ENCODE data around the gene EXOC3L4.

The EXOC3L4 gene

GRCh38 chr14:103070971-103071542 is 23.5 kb upstream of the EXOC3L4 start:
- no peak for DNase-seq (ENCODE audit: low read depth)

GRCh38 chr14:103071544-103072251 is 22.8 kb upstream of the EXOC3L4 start:
- DNase-seq (ENCODE audit: low read depth) = no peak

- DNase-seq (ENCODE audit: low read depth) = no peak
Observed at GRCh38 chr14:103072595-103073366, 21.7 kb upstream of the EXOC3L4 start.

DNA sequence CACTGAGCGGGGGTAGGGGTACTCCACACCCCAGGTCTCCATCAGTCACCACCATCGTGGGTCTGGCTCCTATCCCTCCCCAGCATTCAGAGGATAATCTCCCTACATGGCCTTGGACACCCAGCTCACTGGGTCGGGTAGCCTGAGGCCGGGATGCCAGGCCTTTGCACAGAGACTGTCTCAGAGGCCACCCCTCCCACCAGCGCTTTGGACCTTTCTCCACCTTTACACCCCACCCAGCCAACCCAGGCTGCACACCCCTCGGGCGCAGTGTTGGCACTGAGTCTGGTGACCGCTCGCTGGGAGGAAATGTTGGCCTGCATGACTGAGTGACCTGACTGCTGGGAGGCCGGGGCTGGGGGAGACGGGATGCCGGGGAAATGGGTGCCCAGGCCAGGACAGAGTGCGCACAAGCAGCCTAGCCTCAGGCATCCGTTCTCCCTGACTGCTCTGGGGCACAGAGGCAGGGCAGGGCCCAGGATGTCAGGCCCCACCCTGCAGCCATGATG is 21.1 kb upstream of the EXOC3L4 start:
- DNase-seq (ENCODE audit: low read depth) = no peak

- DNase-seq (ENCODE audit: low read depth) = no peak
Observed at GRCh38 chr14:103073876-103074728, 20.4 kb upstream of the EXOC3L4 start.

DNA sequence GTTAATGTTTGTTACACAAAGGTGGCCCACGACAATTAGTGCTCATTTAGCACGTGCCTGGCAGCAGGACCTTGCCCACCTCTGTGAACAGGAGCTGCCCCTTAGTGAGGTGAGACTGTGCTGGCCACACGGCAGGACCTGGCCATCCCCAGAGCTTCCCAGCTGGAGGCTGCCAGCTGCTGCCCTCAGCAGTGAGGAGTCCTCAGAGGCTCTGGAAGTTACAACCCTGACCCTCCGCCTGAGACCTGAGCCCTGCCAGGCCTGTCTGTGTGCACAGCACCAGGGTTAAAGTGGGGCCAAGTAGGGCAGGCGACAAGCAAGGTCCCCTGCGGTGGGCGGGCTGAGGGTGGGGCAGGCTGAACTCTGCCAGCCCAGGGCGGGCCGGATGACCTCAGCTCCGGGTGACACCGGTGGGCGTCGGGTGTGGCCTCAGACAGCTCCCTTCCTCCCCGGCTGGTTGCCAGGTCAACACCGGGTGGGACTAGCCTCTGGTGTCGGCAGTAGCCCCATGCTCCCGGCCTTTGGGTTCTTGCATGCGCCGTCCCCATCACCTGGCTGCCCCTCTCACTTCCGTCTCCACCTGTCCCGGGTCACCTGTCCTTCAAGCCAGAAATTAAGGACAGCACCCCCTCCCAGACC is 19.7 kb upstream of the EXOC3L4 start:
- no peak for DNase-seq (ENCODE audit: low read depth)

DNA sequence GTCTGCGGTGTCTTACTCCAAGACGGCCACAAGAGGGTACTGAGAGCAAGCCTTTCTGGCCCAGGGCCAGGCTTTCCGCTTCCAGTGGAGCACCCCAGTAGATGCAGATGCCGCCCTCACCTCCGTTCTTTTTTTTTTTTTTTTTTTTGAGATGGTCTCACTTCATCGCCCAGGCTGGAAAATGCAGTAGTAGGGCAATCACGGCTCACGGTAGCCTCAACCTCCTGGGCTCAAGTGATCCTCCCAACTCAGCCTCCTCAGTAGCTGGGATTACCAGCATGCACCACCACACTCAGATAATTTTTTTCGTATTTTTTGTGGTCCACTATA is 16.1 kb upstream of the EXOC3L4 start:
- DNase-seq (ENCODE audit: low read depth) = peak; percentile 72

GRCh38 chr14:103078860-103079587 is 15.5 kb upstream of the EXOC3L4 start:
- DNase-seq (ENCODE audit: low read depth) = no peak

- no peak for DNase-seq (ENCODE audit: low read depth)
Observed at GRCh38 chr14:103081951-103082350, 12.6 kb upstream of the EXOC3L4 start.

GRCh38 chr14:103084021-103084919 is 10.3 kb upstream of the EXOC3L4 start, which contains the start of gene LBHD2:
Gene LBHD2, plus strand, starts transcription at chr14:103084210. Its CDS starts 1,803 bp downstream, at chr14:103086013.
- DNase-seq (ENCODE audit: low read depth) = no peak

- DNase-seq (ENCODE audit: low read depth) = no peak
Observed at GRCh38 chr14:103085106-103086091, 9.1 kb upstream of the EXOC3L4 start.

- no peak for DNase-seq (ENCODE audit: low read depth)
Observed at GRCh38 chr14:103086771-103087342, 7.7 kb upstream of the EXOC3L4 start.

GRCh38 chr14:103087343-103087835 is 7.1 kb upstream of the EXOC3L4 start:
- no peak for DNase-seq (ENCODE audit: low read depth)

DNA sequence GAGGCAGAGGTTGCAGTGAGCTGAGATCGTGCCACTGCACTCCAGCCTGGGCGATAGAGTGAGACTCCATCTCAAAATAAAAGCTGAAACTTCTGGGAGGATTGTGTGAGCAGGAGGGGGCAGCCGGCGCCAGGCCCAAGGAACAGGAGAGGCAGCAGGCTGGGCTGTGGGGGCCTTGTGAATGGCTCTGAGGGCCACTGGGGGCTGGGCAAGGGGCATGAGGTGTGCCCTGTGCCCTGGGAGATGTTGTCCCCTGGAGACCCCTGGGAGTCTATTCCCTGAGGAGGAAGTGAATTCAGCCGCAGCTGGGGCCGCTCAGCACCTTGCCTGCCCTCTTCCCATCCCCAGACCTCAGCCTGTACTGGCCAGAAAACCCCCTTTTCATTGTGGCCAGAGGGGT is 5.6 kb upstream of the EXOC3L4 start:
- DNase-seq (ENCODE audit: low read depth) = no peak

- DNase-seq (ENCODE audit: low read depth) = no peak
Observed at GRCh38 chr14:103089386-103090335, 4.9 kb upstream of the EXOC3L4 start.

DNA sequence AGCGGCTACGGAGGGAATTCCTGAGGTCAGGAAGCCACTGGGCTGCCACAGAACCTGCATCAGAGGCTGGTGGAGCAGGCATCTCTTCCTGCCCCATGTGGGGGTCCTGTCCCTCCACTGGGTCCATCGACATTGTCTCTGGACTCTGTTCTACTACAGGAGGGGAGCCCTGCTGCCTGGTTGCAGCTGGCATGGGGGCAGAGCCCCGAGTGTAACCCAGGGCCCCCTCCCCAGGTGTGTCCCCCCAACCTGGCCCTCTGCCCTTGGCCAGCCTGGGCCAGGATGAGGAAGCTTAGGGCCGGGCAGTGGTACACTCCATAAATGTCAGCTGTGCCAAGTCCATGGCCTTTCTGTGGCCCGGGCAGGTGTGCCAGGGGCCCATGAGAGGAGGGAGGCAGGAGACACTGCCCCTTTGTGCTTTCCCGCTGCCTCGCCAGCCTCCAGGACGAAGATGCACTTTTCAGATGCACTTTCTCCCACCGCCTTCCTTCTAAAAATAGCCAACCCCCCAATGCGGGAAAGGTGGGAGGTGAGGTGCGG is 4.0 kb upstream of the EXOC3L4 start:
- no peak for DNase-seq (ENCODE audit: low read depth)

Measured in amniotic epithelial cell (primary cell).